Mesenchymal stem cell (in vitro differentiated cells and primary cell): ENCODE results near the gene ZNF599.
"Not testable (repeated sequence)": the region's sequence is repeated elsewhere in the genome, so short reads cannot be mapped to it uniquely, and the experiment has no call there.

ENCODE experiments used
- DNase-seq: peaks from one replicate; pipeline ENCODE4 v3.0.0-alpha.2; 2013
- H2AFZ ChIP-seq: one replicate; pipeline ENCODE4 v1.6.1; 2013; ENCODE audit warnings: low read depth, mild to moderate bottlenecking, control low read depth, inconsistent platforms, low read length, moderate library complexity
- H2AK5ac ChIP-seq: 2 replicates; pipeline ENCODE4 v1.6.1; 2013; ENCODE audit warnings: low read length, moderate library complexity, mild to moderate bottlenecking, inconsistent platforms; ENCODE audit not compliant: severe bottlenecking
- H2BK120ac ChIP-seq: one replicate; pipeline ENCODE4 v1.6.1; 2013; ENCODE audit warnings: low read depth, mild to moderate bottlenecking, inconsistent platforms, low read length, moderate library complexity
- H2BK12ac ChIP-seq, 2 experiments: one replicate each; pipeline ENCODE4 v1.6.1; 2013; ENCODE audit warnings: inconsistent platforms in 2 of 2, low read length in 2 of 2, mild to moderate bottlenecking in 2 of 2, moderate library complexity in 2 of 2, control low read depth in 1 of 2
- H2BK15ac ChIP-seq: one replicate; pipeline ENCODE4 v1.6.1; 2013; ENCODE audit warnings: mild to moderate bottlenecking, low read depth, inconsistent platforms; ENCODE audit not compliant: poor library complexity, severe bottlenecking
- H2BK5ac ChIP-seq: 2 replicates; pipeline ENCODE4 v1.6.1; 2013; ENCODE audit warnings: low read depth, mild to moderate bottlenecking, low read length, control low read depth, inconsistent platforms; ENCODE audit not compliant: poor library complexity, severe bottlenecking
- H3K14ac ChIP-seq, 2 experiments: one replicate each; pipeline ENCODE4 v1.6.1; 2013; ENCODE audit warnings: inconsistent platforms in 2 of 2, low read length in 2 of 2, control low read depth in 1 of 2, mild to moderate bottlenecking in 1 of 2, moderate library complexity in 1 of 2
- H3K18ac ChIP-seq, 2 experiments: one replicate each; pipeline ENCODE4 v1.6.1; 2013; ENCODE audit warnings: inconsistent platforms in 2 of 2, low read length in 2 of 2, control low read depth in 1 of 2, low read depth in 1 of 2, mild to moderate bottlenecking in 1 of 2
- H3K23ac ChIP-seq, 2 experiments: one replicate each; pipeline ENCODE4 v1.6.1; 2013; ENCODE audit warnings: inconsistent platforms in 2 of 2, low read length in 2 of 2, mild to moderate bottlenecking in 2 of 2, moderate library complexity in 2 of 2, control low read depth in 1 of 2
- H3K27ac ChIP-seq: 2 replicates; pipeline ENCODE4 v1.5.1; 2013; ENCODE audit warnings: mild to moderate bottlenecking, moderate library complexity, low read length, control low read depth, inconsistent platforms; ENCODE audit not compliant: poor library complexity, severe bottlenecking
- H3K27me3 ChIP-seq, 2 experiments: 2 replicates each; pipeline versions ENCODE4 v1.6.1 to v1.7.0; 2013; ENCODE audit warnings: low read length in 2 of 2, mild to moderate bottlenecking in 2 of 2, moderate library complexity in 2 of 2, control low read depth in 1 of 2, inconsistent platforms in 1 of 2; ENCODE audit not compliant: control insufficient read depth in 1 of 2, insufficient read depth in 1 of 2
- H3K36me3 ChIP-seq, 2 experiments: 2 replicates each; pipeline versions ENCODE4 v1.6.1 to v1.7.0; 2013; ENCODE audit warnings: low read length in 2 of 2, control low read depth in 1 of 2, inconsistent platforms in 1 of 2, low read depth in 1 of 2, mild to moderate bottlenecking in 1 of 2; ENCODE audit not compliant: insufficient read depth in 2 of 2, control insufficient read depth in 1 of 2
- H3K4ac ChIP-seq, 2 experiments: one replicate each; pipeline ENCODE4 v1.6.1; 2013; ENCODE audit warnings: inconsistent platforms in 2 of 2, low read length in 2 of 2, mild to moderate bottlenecking in 2 of 2, moderate library complexity in 2 of 2, control low read depth in 1 of 2, low read depth in 1 of 2
- H3K4me1 ChIP-seq: 2 replicates; pipeline ENCODE4 v1.6.1; 2013; ENCODE audit warnings: low read depth, low read length, control low read depth; ENCODE audit not compliant: control insufficient read depth, insufficient read depth
- H3K4me2 ChIP-seq: 2 replicates; pipeline ENCODE4 v1.6.1; 2013; ENCODE audit warnings: low read length, mild to moderate bottlenecking, inconsistent platforms; ENCODE audit not compliant: poor library complexity, severe bottlenecking
- H3K4me3 ChIP-seq, 2 experiments: 2 replicates each; pipeline versions ENCODE4 v1.5.1 to v1.7.0; 2013; ENCODE audit warnings: low read length in 2 of 2, mild to moderate bottlenecking in 2 of 2, control low read depth in 1 of 2, low read depth in 1 of 2; ENCODE audit not compliant: insufficient read depth in 1 of 2
- H3K79me1 ChIP-seq: replicated peaks from 2 replicates; pipeline ENCODE4 v1.6.1; 2013; ENCODE audit warnings: mild to moderate bottlenecking, control low read depth, low read length, inconsistent platforms; ENCODE audit not compliant: poor library complexity, severe bottlenecking
- H3K9ac ChIP-seq: 2 replicates; pipeline ENCODE4 v1.7.0; 2013; ENCODE audit warnings: mild to moderate bottlenecking, low read length, moderate library complexity
- H3K9me3 ChIP-seq: 2 replicates; pipeline ENCODE4 v1.7.0; 2013; ENCODE audit warnings: mild to moderate bottlenecking, low read length; ENCODE audit not compliant: control insufficient read depth
- H4K8ac ChIP-seq: one replicate; pipeline ENCODE4 v1.6.1; 2013; ENCODE audit warnings: inconsistent platforms, mild to moderate bottlenecking, low read length, moderate library complexity
- H4K91ac ChIP-seq: one replicate; pipeline ENCODE4 v1.6.1; 2013; ENCODE audit warnings: mild to moderate bottlenecking, low read length, inconsistent platforms
- WGBS: methylation state at CpG from one replicate; pipeline ENCODE4 v1.1.7; 2013; ENCODE audit warnings: mixed read lengths; 5-methylcytosine and 5-hydroxymethylcytosine counted together

The ZNF599 gene

GRCh38 chr19:34806976-34807860 is 34.2 kb upstream of the ZNF599 start:
- no peaks in the 10 kb centered on the region for H3K79me1 ChIP-seq
- no peak overlapping the region for H3K27ac ChIP-seq
- no peak overlapping the region for H3K14ac ChIP-seq
- H3K4me1 ChIP-seq, result no peaks in the 10 kb centered on the region
- no peak overlapping the region for H3K4me3 ChIP-seq
- DNase-seq, result no peak
- H3K4ac ChIP-seq, result no peak overlapping the region
- H3K27me3 ChIP-seq, result no peaks in the 10 kb centered on the region
- no peaks in the 10 kb centered on the region for H3K36me3 ChIP-seq
- no peak overlapping the region for H3K23ac ChIP-seq
- H4K8ac ChIP-seq, result no peak overlapping the region
- no peak overlapping the region for H2BK5ac ChIP-seq
- 76% methylated on average over 13 of the region's 15 CpGs for WGBS
- H3K18ac ChIP-seq, result no peak overlapping the region
- no peak overlapping the region for H4K91ac ChIP-seq
- no peak overlapping the region for H2AFZ ChIP-seq
- no peak overlapping the region for H2BK12ac ChIP-seq
- no peak overlapping the region for H3K9ac ChIP-seq
- H2BK120ac ChIP-seq, result no peak overlapping the region
- no peak overlapping the region for H2BK15ac ChIP-seq
- H3K4me2 ChIP-seq, result no peak overlapping the region
- no peak overlapping the region for H2AK5ac ChIP-seq
- H3K9me3 ChIP-seq, result peaks cover 3% of the 10 kb centered on the region

GRCh38 chr19:34804115-34804514 is 31.1 kb upstream of the ZNF599 start:
- no peaks in the 10 kb centered on the region for H3K4me1 ChIP-seq
- H3K4me3 ChIP-seq, result no peak overlapping the region
- H2BK120ac ChIP-seq, result no peak overlapping the region
- WGBS, result 54% methylated on average over 4 of the region's 4 CpGs
- H3K4ac ChIP-seq, result no peak overlapping the region
- no peak overlapping the region for H3K27ac ChIP-seq
- H2BK5ac ChIP-seq, result no peak overlapping the region
- no peak overlapping the region for H2AFZ ChIP-seq
- no peak overlapping the region for H3K23ac ChIP-seq
- no peak overlapping the region for H2BK12ac ChIP-seq
- H3K14ac ChIP-seq, result no peak overlapping the region
- H2AK5ac ChIP-seq, result no peak overlapping the region
- peaks cover 9% of the 10 kb centered on the region for H3K9me3 ChIP-seq
- H3K79me1 ChIP-seq, result no peaks in the 10 kb centered on the region
- no peak overlapping the region for H4K8ac ChIP-seq
- H3K9ac ChIP-seq, result no peak overlapping the region
- no peak overlapping the region for H3K18ac ChIP-seq
- H4K91ac ChIP-seq, result no peak overlapping the region
- H3K4me2 ChIP-seq, result no peak overlapping the region
- H3K27me3 ChIP-seq, result no peaks in the 10 kb centered on the region
- H2BK15ac ChIP-seq, result no peak overlapping the region
- no peaks in the 10 kb centered on the region for H3K36me3 ChIP-seq
- DNase-seq, result no peak

- H3K79me1 ChIP-seq, H3K14ac ChIP-seq, H2AFZ ChIP-seq, H3K4me3 ChIP-seq, H3K4me2 ChIP-seq, H2BK12ac ChIP-seq, H2BK5ac ChIP-seq, H2BK15ac ChIP-seq, H3K18ac ChIP-seq, H3K9me3 ChIP-seq, H3K4me1 ChIP-seq, H2BK120ac ChIP-seq, H4K91ac ChIP-seq, H2AK5ac ChIP-seq, H3K23ac ChIP-seq, H3K4ac ChIP-seq, H3K27ac ChIP-seq, H3K36me3 ChIP-seq, H3K9ac ChIP-seq, H4K8ac ChIP-seq, H3K27me3 ChIP-seq, DNase-seq: not testable (repeated sequence)
- WGBS, result no CpG with 5 or more reads among the region's 6 CpGs
Measured at GRCh38 chr19:34796953-34797352, 23.9 kb upstream of the ZNF599 start.

DNA sequence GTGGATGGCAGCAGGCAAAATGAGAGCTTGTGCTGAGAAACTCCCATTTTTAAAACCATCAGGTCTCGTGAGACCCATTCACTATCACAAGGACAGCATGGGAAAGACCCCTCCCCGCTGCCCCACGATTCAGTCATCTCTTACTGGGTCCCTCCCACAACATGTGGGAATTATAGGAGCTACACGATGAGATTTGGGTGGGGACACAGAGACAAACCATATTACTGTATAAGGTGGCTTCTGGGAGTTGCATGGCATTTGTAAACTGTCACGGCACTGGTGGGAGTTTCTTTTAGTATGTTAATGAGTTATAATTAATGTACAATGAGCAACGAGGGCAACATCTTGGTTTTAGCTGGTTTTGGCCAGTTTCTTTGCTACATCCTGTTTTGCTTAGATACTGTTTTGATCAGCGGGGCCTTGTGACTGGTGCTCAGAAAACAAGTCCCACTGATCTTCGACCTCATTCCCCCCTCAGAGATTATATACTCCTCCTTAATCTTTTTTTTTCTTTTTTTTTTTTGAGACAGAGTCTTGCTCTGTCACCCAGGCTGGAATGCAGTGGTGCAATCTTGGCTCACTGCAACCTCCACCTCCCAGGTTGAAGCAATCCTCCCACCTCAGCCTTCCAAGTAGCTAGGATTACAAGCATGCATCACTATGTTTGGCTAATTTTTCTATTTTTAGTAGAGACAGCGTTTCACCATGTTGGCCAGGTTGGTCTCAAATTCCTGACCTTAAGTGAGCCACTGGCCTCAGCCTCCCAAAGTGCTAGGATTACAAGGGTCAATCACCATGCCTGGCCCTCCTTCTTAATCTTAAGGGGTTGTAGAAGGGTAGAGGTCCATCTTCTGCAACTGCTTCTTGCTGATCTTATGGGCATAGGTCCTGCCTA is 21.3 kb upstream of the ZNF599 start:
- Histone ChIP-seq H3K4me3 (no peak overlapping the region), H2BK15ac (no peak overlapping the region), H2AK5ac (no peak overlapping the region), H3K36me3 (no peaks in the 10 kb centered on the region), H3K79me1 (no peaks in the 10 kb centered on the region), H3K9ac (no peak overlapping the region), H3K18ac (no peak overlapping the region), H2AFZ (no peak overlapping the region), H4K91ac (no peak overlapping the region), H2BK5ac (no peak overlapping the region), H3K4ac (no peak overlapping the region), H2BK12ac (no peak overlapping the region), H2BK120ac (no peak overlapping the region), H3K27ac (no peak overlapping the region), H3K27me3 (no peaks in the 10 kb centered on the region), H3K23ac (no peak overlapping the region), H3K4me1 (no peaks in the 10 kb centered on the region), H3K14ac (no peak overlapping the region), H3K4me2 (no peak overlapping the region), H4K8ac (no peak overlapping the region), H3K9me3 (peaks cover 11% of the 10 kb centered on the region)
- DNase-seq, result no peak
- 52% methylated on average over 7 of the region's 9 CpGs for WGBS
